Measurements from ENCODE around the gene POU6F2. TPM values are rescaled to one million over a fixed set of nuclear protein-coding genes. Genes with fewer than 3 reads are reported as not detected.
"Not testable (repeated sequence)": the region's sequence is repeated elsewhere in the genome, so short reads cannot be mapped to it uniquely, and the experiment has no call there.

Gene POU6F2
- polyA plus RNA-seq, 12 donors = 0.05 to 0.23 (median 0.11) TPM; not detected in 5

DNA sequence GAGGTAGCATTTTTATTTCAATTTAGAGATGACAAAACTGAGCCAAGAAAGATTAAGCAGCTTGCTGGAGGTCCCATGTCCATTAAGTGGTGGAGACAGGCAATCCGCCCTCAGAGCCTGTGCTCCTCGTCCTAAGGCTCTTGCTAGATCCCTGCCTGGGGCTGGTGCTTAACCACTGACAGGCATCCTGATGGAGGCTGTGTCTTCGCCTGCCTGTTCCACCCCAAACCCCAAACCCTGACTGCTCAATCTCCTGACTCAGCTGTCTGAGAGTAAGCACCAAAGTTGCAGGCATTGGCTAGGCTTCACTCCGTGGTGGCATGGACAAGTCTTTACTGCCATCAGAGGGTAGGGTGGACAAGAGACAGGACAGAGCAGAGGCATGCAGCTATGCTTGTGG lies 209.4 kb downstream of the POU6F2 start:
- no peak for DNase-seq

DNA sequence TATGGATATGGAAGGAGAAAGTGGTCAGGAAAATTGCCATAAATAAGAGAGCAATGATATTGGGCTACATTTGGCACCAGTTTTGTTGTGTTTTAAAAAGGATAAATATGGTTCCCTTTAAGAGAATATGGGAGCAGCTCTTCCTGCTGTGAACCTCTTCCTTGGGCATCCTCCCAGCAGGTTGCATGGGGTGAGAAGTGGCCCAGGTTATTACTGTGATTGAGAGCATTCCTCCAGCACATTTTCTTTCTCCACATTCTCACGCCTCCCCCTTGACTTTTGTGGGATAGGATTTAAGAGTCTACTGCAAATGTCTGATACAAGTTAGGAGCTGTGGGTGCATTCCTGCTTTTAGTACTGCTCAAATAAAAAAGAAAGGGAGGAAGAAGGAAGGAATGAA lies 214.8 kb downstream of the POU6F2 start:
- DNase-seq = no peak

DNA sequence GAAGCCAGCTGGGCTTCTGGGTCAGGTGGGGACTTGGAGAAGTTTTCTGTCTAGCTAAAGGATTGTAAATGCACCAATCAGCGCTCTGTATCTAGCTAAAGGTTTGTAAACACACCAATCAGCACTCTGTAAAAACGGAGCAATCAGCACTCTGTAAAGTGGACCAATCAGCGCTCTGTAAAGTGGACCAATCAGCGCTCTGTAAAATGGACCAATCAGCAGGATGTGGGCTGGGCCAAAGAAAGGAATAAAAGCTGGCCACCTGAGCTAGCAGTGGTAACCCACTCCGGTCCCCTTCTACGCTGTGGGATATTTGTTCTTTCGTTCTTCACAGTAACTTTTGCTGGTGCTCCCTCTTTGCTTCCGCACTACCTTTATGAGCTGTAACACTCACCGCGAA lies 216.7 kb downstream of the POU6F2 start:
- DNase-seq = not testable (repeated sequence)

DNA sequence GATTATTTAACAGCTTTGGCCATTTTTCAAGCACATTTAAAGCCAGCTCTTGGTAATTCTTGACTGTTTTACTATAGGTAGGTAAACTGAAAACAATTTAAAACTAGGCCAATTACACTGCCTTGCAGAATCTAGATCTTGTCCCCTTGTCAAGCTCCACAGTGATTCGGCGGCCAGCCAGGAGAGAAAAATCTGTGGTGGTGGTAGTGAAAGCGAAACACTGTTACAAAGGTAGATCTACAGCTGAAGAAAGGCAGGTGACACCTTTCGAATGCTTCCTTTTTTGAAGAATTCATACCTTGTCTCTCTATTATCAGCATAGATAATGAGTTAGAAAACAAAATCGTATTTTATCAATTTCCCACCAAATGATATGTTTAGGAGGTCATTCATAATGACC lies 218.3 kb downstream of the POU6F2 start:
- no peak for DNase-seq

DNA sequence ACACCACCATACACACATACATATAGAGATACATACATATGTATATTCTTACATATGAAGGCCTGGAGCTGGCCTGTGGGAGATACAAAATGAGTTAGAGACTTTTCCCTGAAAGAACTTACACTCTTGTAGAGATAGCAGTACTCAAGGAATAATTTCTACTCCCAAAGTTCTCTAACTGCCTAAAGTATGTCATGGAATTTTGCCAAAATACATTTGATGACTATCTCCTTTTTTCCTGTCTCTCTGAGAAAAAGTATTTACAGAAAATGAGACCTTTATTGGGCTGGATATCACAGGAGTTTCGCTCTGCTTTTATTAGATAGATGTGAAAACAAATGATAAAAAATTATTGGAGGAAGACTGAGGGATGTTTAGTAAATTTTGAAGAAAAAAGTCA lies 220.1 kb downstream of the POU6F2 start:
- DNase-seq = no peak

DNA sequence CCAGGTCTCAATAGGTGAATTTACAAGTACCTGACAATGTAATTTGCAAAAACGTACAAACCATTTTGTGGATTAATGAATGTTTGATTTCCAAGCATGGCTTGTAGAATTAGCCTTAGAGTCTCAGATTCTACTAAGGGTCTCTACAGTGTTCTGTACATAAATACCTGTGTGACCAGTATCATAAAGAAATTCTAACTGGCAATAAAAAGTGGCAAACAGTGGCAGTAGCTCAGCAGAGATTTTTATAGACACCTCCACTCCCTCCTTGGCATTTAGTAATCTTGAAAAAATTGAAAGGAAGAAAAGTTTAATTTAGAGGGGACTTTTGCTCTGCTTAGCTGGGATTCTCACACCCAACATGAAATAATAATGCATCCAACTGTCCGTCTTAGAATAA lies 220.8 kb downstream of the POU6F2 start:
- DNase-seq = no peak

DNA sequence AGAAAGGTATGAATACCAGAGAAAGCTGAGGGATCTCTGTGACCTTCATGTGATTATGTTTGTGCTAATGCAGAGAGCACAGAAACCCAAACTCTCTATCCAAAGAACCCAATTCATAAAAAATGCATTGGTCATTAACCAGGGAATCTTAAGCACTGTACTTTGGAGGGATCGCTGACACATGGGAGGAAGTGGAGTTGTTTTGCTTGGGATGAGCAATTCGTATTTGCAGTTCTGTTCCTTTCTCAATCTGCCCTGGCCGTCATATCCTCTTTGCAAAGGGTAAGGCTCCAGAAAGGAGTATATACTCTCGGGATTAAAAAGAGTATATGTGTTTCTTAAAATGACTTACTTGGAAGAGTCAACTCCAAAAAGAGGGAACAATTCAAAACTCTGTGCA lies 221.3 kb downstream of the POU6F2 start:
- DNase-seq = no peak

DNA sequence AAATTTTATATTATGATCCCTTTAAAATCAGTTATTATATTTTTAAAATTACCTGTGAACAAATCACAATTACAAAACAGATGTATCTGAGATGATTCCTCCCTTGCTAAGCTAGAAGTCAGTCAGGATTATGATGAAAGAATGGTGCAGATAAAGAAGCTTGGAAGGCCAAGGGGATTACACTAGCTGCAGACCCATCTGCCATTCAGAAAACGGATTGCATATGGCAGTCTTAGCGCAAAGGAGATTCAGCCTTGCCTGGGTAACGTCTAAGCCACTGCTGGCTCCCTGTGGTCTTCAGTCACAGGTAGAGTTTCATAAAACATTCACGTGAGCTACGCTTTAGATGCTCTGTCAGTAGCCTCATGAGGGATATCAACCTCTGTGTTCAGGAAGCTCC lies 222.2 kb downstream of the POU6F2 start:
- no peak for DNase-seq

DNA sequence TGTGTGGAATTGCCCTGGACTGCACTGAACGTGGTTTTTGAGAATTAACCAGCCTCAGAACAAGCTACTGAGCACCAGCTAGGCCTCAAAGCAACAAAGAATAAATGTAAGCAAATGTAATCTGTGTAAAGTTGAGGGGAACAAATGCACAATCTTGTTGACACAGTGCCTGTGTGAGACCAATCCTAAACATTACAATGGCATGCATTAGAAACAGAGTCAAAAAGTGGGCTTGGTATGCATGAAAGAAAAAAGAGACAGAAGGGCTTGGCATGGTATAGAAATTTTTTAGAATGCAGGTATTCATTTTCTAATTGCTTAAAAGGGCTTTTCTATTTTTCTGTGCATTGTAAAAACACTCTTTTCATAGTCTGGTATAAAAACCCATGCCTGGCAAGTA lies 224.3 kb downstream of the POU6F2 start:
- DNase-seq = no peak

DNA sequence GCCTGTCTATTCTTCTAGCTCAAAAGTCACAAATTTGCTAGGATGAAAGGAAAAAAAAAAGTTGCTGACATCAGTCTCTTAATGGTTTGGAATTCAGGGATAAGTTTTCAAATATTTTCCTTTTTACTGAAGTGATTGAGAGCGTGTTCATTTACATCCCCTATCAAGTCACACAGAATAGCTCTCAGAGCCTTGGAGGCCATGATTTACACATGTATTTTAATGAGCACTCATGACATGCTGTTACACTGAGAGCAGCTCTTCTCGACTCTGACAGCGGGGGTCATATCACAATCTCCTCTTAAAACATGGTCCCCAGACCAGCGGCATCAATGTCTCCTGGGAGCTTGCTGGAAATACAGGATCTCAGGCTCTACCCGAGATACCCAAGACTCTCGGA lies 232.7 kb downstream of the POU6F2 start:
- no peak for DNase-seq

DNA sequence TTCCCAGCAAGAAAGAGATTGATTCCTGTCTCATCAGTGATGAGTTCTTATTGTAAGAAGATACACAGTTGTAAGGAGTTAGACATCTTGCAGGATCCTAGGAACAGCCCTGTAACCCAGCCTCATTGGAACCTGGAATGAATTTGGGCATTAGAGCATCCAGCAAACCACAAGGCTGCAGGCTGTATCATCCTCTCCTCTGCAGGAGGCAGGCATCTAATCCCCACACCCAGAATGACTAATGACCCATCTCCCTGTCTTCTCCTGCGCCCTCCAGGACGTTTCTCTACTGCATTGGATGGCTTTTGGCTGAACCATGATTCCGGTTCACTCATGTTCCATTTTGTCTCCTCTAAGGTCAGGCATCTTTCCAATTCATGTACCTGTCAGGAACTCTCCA lies 233.9 kb downstream of the POU6F2 start:
- DNase-seq = no peak

DNA sequence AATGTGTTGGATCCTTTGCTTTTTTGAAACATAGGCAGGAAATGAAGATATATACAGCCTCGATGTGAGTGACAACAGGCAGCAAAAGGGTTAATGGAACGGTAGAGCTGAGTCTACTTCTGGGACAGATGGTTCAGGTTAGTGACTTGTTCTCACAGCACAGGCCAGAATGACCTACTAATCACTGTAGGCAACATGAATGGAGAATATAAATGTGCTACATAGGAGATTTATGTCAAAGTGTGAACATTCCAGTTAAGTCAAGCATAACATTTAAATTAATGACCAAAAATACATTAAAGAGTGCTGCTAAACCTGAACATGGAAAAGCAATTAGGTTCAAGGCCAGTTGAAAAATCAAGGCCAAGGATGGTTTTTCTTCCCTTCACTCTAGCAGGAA lies 235.2 kb downstream of the POU6F2 start:
- DNase-seq = no peak

DNA sequence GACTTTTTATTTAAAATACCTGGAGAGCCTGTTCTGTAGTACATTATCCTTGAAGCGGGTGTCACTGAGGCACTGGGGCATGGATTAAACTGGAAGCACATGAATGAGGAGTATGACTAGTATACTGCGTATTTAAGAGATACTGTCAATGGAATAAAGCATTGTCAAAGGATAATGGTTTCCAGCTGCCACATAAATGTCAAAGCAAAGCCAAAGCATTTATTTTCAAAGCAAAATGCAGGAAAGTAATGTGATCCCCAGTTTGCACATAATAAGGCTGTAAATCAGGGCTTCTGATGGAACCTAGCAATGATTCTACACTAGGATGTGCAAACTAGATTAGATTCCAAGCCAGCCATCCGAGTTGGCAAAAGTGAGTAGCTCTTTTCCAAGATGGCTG lies 240.1 kb downstream of the POU6F2 start:
- DNase-seq = no peak

DNA sequence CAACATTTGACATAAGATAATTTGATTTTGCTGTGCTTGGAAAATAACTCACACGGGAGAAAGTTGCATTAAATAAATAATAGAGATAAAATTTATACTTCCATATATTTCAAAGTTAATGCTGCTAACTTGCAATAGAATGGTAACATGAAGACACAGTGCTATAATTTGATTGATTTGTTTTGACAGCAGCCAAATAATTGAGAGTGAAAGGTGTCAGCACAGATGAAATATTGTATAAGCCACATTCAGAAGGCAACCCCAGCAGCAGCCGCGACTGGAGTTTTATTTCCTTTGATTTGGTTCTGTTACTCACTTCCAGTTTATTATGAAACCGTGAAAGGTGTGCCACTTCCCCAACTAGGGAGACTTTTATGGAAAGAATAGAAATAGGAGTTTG lies 242.2 kb downstream of the POU6F2 start:
- no peak for DNase-seq

DNA sequence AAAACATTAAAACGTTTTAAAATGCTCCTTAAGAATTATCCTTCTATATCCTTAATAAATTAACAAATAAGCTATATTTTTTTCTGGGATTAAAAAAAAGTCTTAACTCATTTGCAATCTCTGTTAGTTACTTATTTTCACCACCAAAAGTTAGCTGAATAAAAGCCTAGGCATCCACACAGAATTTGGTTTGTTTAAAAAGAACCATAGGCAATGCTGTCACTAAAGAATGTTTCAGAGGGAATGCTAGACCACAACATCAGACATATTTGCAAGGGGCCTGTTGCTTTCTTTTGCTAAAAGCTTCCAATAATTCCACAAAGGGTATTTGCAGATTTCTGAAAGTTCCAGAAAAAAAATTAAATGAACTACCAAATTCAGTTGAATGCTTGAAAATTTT lies 244.2 kb downstream of the POU6F2 start:
- no peak for DNase-seq

DNA sequence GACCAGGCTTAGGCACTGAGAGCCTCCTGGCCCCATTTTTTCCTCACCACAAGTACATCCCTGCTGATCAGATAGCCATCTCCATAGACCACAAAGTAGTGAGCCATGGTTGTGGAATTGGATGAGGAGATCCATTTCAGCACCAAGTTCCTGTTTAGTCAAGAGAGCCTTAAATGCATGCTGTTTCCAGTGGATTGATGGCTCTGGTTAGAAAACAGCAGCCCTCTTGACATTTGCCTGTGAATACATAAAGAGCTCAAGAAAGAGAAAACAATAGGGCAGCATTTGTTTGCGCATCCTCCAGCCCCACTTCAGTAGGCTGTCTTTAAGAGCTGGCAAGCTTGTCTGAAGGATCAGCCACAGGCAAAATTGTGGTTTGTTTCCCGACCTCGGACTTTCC lies 251.2 kb downstream of the POU6F2 start:
- DNase-seq = no peak

DNA sequence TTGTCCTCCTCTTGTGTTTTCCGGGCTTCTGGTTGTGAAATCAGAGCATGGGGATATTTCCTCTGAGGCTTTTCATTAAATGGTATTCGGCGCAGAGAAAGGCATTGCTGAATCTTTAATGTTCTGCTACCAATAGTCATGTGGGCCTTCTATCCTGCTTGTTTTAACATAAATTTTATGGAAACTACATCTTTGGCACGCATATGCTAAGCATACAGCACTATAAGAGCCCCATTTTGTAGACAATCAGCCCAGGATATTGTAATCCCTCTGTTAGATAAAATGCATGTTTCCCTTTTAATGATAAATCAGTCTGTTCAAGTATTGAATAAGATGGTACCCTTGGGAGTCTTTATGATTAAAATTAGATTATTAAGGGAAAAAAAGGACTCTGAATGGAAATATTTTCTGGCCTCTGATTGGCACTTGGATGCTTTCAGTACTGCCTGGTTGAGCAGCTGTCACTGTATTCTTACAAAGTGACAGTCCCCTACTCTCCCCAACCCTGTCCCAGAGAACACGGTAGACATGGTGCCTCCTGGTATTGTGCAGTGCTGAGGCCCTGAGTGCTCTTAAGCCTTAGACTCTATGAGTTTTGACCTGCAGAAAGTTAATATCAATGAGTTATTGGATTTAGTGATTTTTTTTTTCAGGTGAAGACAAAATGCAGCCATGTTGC lies 256.3 kb downstream of the POU6F2 start:
- DNase-seq = no peak

DNA sequence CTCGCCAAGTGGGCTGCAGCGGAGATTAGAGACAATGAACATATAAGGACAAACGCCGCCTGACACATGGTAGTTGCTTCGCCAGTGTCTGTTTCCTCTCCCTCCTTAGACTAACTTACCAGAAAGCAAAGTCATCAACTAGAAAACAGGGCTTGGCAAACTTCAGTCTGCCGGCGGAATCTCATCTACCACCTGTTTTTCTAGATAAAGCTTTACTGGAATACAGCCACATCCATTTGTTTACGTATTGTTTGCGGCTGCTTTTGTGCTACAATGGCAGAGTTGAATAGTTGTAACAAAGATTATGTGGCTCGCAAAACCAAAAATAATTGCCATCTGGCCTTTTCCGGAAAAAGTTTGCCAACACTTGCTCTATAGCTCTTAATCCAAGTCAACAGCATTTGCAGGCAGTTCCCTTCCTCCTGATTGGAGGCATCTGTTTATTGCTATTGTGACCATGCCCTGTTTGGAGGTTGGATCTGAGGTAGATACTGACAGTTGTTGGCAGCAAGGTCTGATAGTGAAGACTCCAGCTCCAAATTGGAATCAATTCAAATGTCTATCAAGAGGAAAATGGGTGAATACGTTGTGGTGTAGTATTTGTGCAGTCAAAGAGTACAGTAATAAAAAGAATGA lies 260.6 kb downstream of the POU6F2 start:
- no peak for DNase-seq

DNA sequence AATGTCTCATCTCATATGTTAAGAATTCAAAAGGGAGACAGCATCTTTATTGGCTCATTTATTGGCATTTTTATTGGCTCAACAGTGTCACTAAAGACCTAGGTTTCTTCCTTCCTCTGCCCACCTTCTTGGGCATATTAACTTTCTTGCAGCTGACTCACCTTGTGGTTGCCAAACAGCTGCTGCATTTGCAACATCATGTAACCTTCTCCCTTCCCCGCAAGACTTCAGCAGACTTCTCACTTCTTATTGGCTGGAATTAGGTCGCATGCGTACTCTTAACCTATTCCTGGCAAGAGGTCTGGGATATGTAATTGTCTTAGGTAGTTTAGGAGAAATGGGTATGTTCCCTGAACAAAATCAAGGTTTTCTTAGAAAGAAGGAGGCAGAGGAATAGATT lies 263.2 kb downstream of the POU6F2 start:
- DNase-seq = no peak

DNA sequence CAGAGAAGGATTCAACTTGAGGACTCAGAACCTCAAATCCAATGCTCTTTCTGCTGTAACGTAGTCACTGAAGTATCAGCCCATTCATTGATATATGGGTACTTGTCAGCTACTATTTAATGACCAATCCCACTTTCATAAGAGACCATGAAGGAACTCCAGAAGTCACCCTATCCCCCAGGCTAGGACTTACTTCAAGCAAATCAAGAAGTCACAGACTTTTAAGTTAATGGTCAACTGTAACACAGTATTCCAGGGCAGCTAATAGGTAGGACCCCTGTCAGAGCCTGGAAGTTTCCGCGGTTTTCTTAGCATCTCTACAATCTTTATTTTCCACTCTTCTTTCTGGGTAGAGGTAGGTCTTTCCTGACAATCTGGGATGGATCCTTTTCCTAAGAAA lies 269.9 kb downstream of the POU6F2 start:
- DNase-seq = no peak

DNA sequence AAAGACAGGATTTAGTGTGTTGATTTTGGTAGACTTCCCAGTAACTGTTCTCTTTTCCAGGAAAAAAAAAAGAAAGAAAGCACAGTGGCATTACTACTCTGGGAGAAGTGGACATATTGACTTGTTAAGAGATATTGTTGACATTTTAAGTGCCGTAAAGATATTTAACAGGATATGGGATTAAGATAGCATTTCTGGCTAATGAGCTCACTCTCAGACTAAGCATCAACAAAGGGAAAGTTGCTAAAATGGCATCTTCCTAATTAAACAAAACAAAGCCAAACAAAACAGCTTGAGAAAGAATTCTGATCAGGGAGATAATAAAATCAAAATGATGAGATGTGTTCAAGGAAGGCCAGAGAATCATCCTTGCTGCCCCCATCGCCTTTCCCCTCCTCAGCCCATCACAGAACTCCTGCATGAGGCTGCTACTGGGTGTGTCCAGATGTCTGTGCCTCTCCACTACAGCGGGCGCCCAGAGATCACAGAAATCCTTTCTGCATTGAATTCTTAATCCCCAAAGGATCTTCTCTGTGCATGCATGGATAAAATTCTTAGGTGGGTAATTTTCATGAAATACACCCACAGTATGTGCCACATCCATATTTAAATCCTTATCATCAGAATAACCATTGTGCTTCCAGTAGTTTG lies 270.5 kb downstream of the POU6F2 start:
- DNase-seq = no peak

DNA sequence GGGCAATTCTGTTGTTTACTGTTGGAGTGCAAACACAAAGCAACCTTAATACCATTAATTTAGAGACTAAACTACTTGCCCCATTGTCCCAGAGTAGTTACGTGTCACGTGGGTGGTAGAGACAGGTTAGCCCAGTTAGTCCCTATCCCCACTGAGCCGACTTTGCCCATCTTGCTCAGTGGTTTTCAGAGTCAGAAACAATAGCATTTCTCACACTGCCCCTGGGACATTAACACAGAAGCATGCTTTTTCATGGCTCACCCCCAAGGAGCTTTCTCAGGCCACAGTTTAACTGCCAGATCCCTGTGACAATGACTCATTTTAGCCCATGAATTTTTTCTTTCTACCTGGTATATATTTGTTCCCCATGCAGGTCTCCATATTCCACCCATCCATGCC lies 271.0 kb downstream of the POU6F2 start:
- no peak for DNase-seq

DNA sequence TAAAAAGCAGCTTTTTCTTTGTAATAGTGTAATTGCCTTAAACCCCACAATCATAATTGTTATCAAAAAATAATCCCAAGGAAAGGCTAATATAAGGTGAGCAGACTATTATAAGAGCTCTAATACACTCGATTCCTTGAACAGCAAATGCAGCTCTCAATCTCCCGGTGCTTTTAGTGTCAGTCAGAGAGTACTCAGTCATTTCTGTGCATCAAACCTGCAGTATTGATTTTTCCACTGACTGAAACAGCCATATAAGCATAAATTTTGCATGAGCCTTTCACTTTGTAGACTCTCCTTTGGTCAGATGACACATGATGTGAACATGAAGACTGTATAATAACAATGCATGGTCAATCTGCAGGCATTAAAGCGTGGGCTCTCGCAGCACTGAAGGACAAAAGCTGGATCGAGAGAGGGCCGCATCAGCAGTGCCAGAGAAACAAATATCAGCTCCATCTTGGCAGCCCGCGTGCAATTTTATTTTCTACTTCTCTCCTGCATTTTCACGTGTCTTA lies 272.0 kb downstream of the POU6F2 start:
- no peak for DNase-seq
